ENCODE data around the gene RPS6KB2.
A peak's percentile ranks its signal among the peaks of the same experiment; 100 is the strongest.

RPS6KB2 gene

DNA sequence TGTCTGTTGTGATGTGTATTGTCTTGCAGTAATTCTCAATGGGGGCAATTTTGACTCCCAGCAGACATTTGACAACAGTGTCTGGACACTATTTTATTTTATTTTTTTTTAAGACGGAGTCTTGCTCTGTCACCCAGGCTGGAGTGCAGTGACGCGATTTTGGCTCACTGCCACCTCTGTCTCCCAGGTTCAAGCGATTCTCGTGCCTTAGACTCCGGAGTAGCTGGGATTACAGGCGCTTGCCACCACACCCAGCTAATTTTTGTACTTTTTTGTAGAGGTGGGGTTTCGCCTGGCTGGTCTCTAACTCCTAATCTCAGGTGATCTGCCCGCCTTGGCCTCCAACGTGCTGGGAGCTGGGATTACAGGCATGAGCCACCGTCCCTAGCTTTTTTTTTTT, 1.4 kb downstream of the RPS6KB2 start:
- DNase-seq (ENCODE audit: low read depth in 2 of 2): no peak

DNA sequence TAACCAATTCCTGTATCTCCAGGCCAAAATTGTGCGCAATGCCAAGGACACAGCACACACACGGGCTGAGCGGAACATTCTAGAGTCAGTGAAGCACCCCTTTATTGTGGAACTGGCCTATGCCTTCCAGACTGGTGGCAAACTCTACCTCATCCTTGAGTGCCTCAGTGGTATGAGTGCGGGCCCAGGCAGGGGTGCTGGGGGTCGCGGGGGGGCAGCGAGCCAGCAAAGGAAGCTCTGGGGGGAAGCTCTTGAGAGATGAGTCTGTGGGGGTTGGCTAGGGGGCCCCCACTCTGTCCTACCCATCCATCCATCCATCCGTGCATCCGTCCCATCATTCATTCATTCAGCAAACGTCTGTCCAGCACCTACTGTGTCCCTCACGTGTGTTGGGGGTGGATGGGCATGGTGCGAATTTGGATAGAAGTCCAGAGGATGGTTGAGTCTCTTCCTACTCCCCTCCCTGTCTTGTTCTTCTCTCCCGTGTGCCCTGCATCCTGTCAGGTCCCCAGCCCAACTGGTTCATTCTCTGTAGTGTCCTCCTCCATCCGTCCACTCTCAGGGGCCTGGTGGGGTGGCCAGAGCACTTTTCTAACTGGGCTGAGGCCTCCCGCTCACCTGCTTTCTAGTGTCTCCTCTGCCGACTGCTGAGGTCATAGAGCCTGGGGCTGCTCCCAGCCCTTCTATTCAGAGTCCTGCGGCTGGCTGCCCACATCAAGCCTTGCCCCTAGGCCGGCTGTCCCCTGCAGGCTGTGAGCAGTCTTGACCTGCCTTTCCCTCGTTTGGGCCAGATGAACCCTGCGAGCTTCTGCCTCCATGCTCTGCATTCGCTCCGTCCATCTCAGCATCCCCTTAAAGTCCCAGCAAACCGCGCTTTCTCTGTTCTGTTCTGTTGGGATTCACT, 3.3 kb downstream of the RPS6KB2 start:
- no peak for DNase-seq (ENCODE audit: low read depth in 2 of 2)

DNA sequence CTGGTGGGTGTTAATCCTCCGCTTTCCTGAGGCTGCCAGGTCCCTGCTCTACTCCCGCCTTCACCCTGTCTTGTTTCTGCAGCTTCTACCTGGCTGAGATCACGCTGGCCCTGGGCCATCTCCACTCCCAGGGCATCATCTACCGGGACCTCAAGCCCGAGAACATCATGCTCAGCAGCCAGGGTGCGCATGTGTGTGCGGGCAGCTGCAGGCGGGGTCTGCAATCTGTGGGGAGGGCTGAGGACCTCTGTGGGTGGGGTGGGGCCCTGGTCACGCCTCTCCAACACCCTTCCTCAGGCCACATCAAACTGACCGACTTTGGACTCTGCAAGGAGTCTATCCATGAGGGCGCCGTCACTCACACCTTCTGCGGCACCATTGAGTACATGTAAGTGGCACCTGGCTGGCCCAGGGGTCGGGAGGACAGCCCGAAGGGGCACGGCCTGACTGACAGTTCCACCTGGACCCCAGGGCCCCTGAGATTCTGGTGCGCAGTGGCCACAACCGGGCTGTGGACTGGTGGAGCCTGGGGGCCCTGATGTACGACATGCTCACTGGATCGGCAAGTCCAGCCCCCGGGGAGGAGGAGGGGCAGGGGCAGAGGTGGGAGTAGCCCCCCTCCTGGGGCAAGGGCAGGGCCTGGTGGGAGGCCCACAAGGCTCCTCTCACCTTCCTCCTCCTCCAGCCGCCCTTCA, 4.5 kb downstream of the RPS6KB2 start:
- DNase-seq (ENCODE audit: low read depth in 2 of 2): no peak

- no peak for DNase-seq (ENCODE audit: low read depth in 2 of 2)
Measured at GRCh38 chr11:67433536-67434394, 5.5 kb downstream of the RPS6KB2 start.

GRCh38 chr11:67434395-67434881, 6.1 kb downstream of the RPS6KB2 start:
- no peak for DNase-seq (ENCODE audit: low read depth in 2 of 2)

DNA sequence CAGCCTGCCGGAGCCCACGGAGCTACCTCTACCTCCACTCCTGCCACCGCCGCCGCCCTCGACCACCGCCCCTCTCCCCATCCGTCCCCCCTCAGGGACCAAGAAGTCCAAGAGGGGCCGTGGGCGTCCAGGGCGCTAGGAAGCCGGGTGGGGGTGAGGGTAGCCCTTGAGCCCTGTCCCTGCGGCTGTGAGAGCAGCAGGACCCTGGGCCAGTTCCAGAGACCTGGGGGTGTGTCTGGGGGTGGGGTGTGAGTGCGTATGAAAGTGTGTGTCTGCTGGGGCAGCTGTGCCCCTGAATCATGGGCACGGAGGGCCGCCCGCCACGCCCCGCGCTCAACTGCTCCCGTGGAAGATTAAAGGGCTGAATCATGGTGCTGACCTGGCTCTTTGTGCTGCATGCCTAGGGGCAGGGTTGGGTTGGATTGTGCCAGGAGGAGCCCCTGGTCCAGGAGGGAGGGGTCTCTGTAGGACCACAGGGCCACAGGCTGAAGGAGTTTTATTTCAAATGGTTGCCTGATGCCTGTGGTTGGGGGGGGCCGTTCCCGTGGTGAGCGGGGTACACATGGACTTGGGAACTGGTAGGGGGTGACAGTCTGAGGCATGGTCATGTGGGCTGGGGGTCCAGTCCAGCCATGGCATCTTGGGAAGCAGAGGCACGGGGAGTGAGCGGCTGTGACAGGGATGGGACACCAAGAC, 6.9 kb downstream of the RPS6KB2 start:
- DNase-seq (ENCODE audit: low read depth in 2 of 2): no peak

GRCh38 chr11:67435727-67436458, 7.6 kb downstream of the RPS6KB2 start:
- no peak for DNase-seq (ENCODE audit: low read depth in 2 of 2)

DNA sequence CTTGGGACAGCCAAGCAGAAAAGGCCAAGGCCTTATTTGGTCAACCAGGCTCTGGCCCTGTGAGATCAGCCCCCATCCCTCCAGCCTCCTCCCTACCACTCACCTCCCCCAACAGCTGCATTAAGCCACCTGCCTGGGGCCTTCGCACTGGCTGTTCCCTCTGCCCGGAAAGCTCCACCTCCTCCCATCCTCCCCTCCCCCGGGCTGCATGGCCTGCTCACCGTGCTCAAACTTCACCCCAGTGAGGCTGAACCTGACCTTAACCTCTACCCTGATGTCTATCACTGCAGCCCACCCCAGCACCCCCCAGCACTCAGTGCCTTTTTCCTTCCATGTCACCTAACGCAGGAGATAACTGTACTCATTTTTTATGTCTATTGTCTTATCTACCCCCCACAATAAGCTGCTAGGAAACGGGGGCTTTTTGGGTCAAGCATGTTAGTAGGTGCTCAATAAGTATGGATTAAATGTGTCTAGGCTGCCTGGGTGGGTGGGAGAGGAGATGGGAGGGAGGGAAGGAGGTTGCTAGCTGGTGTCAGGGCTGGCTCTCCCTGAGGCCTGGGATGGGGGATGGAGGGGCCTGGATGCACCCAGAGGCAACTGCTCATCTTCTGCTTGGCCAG, 8.3 kb downstream of the RPS6KB2 start:
- DNase-seq (ENCODE audit: low read depth in 2 of 2): peak; percentile 74 to 75

DNA sequence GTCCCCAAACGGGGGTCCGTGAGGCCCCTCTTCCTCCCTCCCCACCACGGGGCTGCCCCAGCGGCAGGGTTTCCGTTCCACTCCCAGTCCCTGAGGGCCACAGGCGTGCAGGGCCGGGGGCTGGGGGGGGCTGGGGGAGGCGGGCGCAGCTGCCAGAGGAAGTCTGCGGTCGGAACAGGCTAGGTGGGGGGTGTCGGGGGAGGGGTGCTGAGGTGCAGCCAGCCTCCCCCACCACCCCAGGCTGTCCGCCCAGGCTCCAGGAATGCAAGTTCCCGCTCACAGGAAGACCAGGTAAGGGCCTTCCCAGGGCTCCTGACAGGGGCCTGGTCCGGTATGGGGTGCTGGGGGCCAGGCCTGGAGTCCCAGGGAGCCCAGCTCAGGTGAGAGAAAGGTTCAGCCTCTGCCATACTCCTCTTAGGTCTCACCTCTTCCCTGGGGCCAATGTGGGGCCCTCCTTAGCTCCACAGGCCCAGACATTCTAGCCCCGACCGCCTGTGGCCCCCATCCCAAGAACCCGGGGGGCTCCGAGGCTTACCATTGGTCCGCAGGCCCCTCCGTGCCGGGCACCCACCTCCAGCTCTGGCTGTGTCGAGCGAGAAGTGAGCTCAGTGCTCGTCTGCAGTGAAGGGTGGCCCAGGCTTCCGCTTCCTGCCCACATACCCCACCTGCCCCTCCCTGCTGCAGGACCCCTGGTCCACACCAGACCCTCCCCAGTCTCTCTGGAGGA, 9.0 kb downstream of the RPS6KB2 start, which contains the start of gene PTPRCAP:
TSS of gene PTPRCAP (minus strand) at position 601 of the 727 bp plus-strand sequence. CDS start at position 538, 63 bp downstream.
- DNase-seq (ENCODE audit: low read depth in 2 of 2): no peak

- no peak for DNase-seq (ENCODE audit: low read depth in 2 of 2)
Measured at GRCh38 chr11:67437809-67438157, 9.5 kb downstream of the RPS6KB2 start.

DNA sequence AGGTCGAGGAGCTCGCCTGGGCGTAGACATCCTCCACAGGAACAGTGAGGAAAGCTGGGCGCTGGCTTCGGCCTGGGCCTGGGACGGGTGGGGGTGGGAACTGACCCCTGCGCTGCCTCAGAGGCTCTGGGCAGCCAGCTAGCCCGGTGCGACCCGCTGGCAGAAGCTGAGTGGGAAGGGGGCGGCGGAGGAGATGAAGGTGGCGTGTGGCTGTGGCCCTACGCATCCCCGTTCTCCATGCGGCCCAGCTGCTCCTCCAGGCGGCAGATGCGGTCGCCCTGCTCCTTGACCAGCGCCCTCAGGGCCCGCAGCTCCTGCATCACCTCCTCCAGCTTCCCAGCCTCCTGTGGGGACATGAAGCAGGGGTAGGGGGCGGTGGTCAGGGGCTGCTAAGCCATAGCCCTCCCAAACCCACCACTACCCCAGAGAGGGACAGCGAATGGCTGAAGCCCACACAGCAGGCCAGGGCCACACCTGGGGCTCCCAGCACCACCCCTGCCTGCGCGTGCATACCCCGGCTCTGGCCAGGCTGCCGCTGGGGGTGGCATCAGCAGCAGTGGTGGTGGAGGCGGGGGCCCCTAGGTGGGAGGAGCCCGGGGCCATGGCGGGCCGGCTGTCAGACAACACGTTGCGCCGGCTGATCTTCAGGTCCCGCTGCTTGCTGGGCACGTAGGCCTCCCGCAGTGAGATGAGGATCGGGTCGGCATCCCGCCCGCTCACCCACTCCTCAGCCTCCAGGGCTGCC, 10.0 kb downstream of the RPS6KB2 start:
- peak; percentile 77 to 78 for DNase-seq (ENCODE audit: low read depth in 2 of 2)

DNA sequence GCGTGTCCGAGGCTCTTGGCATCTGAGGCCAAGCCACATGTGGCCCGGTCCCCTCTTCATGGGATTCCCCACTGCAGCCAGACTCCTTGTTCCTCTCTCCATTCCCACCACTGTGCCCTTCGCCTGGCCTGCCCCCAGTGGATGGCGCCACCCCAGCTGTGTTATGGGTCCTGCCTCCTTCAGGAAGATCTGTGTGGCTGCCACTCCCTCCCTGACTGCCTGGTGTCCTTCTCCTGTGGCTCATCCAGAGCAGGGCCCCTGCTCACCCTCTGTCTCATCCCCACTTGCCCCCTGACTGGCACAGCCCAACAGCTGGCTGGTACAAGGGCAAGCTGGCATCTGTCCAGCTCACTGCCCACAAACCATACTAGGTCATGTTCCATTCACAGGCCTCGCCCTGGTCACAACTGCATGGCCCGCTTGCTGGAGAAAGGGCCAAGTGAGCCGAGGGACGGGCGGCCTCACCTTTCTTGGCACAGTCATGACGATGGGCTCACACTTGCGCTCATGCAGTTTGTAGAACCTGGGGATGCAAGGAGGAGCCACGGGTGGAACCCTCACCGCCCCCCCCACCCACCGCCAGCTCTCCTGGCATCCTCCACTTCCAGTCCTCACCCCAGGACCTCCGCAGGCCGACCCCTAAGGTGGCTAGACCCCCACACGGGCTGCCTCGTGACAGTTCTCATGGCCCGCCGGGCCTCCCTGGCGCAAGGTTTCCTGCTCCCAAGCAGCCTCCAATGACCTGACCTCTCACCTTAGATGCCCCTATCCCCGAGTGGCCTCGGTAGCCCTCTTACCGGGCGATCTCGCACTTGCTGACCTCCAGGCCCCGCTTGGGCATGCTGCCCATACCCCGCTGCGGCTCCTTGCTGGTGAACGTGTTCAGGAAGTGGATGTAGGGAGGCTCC, 11.3 kb downstream of the RPS6KB2 start:
- DNase-seq (ENCODE audit: low read depth in 2 of 2): no peak

DNA sequence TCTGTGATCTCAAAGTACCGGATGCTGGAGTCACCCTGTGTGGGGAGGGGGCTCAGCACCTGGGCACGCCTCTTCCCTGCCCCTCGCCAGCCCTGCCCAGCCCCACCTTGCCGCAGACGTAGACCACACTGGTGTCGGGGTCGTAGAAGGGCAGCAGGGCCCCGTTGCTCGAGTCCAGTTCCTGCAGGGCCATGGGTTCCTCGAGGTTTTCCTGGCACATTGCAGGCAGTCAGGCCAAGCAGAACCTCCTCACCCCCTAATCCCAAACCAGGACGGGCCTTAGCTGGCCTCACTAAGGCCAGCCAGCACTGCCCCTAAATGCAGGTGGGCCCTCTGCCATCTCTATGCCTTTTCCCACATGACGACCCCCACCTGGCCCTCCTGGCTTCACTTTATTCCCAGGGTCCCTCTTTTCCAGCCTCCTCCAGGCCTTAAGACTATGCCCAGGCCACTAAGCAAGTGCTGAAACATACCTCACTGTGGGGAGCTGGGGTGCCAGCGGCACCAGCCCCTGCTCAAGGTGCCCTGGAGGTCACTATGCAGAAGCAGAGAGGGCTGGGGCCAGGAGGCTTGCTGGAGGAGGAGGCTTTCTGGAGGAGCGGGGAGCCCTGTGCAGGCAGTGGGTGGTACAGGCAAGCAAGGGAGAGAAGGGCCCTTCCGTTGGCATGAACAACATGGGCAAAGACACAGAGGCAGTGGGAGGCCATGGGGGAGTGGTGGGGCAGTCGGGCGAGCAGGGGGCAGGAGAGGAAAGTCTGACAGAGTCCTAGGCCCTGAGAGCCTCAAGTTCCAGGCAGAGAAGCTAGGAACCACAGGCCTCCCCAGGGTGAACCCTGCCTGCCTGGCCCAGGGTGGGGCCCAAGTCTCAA, 12.2 kb downstream of the RPS6KB2 start:
- DNase-seq (ENCODE audit: low read depth in 2 of 2): no peak

- no peak for DNase-seq (ENCODE audit: low read depth in 2 of 2)
Measured at GRCh38 chr11:67441098-67441563, 12.8 kb downstream of the RPS6KB2 start.

DNA sequence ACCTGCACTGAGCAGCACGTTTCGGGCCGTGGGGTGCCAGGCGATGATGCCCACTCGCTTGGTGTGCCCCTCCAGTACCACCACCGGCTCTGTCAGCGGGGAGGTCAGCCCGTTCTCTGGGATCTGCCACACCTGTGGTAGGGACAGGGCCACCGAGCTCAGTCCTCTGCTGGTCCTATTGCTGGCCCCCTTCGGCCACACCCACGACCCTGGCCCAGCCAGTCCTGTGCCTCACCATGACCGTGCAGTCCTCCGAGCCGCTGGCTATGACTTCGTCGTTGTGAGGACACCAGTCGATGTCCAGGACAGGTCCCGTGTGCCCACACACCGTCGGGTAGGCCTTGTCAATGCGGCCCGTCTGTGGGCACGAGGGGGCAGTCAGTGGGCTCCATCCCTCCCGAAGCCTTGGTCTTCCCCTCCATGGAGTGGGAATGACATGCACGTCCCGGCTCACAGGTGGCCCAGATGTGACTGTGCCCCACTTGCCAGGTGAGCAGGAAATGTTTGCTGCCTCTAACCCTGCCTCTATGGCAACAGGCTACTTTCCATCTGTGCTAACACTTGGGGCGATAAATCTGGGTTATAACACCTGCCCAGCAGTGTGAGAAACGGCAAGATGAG, 13.5 kb downstream of the RPS6KB2 start:
- DNase-seq (ENCODE audit: low read depth in 2 of 2): no peak

Measured in stimulated activated CD4-positive, alpha-beta T cell treated with anti-CD3 and anti-CD28 coated beads, Interleukin-4, amount 100 ng/mL, for 48 hours (primary cell).